Naive thymus-derived CD4-positive, alpha-beta T cell (primary cell): ENCODE data around the gene MPDZ. TPM values are rescaled to one million over a fixed set of nuclear protein-coding genes. Genes with fewer than 3 reads are reported as not detected.

Source experiments
- ATAC-seq: fragments of 150-1000 bp; cut with Tn5 transposase; 2 replicates; pipeline ENCODE4 v1.10.0; 2021; ENCODE audit warnings: mild to moderate bottlenecking, moderate library complexity
- CTCF ChIA-PET: fragments of 350-600 bp; sonication (Branson Sonifier 250); formaldehyde crosslinking; loops from one replicate; lab custom pipeline; 2021; ENCODE audit warnings: antibody characterized with exemption; lab: Charles Lee
- POLR2A ChIA-PET: fragments of 350-600 bp; sonication (Branson Sonifier 250); formaldehyde crosslinking; loops from one replicate; lab custom pipeline; 2021; ENCODE audit warnings: antibody characterized with exemption, inconsistent platforms; lab: Charles Lee
- DNase-seq, 9 donors: peaks; one replicate each; pipeline versions ENCODE4 v3.0.0 to v3.0.0-alpha.2; 2020 to 2022; ENCODE audit warnings: mixed read lengths in 1 of 9
- H3K27ac ChIP-seq: one replicate; pipeline ENCODE4 v1.7.0; 2013; ENCODE audit warnings: mild to moderate bottlenecking, low read depth, low read length, moderate library complexity
- H3K27me3 ChIP-seq, 2 donors: one replicate each; pipeline ENCODE4 v1.7.0; 2013; ENCODE audit warnings: low read length in 2 of 2, mild to moderate bottlenecking in 2 of 2, moderate library complexity in 2 of 2; ENCODE audit not compliant: control insufficient read depth in 2 of 2, insufficient read depth in 2 of 2
- H3K36me3 ChIP-seq, 3 experiments: 1 replicate in 2 of 3; 2 replicates in 1 of 3; pipeline ENCODE4 v1.7.0; 2013; ENCODE audit warnings: low read length in 3 of 3, mild to moderate bottlenecking in 3 of 3, moderate library complexity in 1 of 3; ENCODE audit not compliant: insufficient read depth in 3 of 3, control insufficient read depth in 2 of 3
- H3K4me1 ChIP-seq, 2 donors: one replicate each; pipeline ENCODE4 v1.7.0; 2013; ENCODE audit warnings: low read length in 2 of 2, mild to moderate bottlenecking in 2 of 2, moderate library complexity in 1 of 2; ENCODE audit not compliant: control insufficient read depth in 2 of 2, insufficient read depth in 2 of 2
- H3K4me3 ChIP-seq: 2 replicates; pipeline ENCODE4 v1.7.0; 2013; ENCODE audit warnings: mild to moderate bottlenecking, low read length
- H3K9me3 ChIP-seq, 3 experiments: 1 replicate in 2 of 3; 2 replicates in 1 of 3; pipeline ENCODE4 v1.7.0; 2013; ENCODE audit warnings: low read length in 3 of 3; ENCODE audit not compliant: control insufficient read depth in 2 of 3
- H3K27ac Mint-ChIP-seq, 9 donors: one replicate each; pipeline ENCODE4 v1.8.0; 2020 to 2022; ENCODE audit warnings: mixed read lengths in 9 of 9, mild to moderate bottlenecking in 8 of 9, moderate library complexity in 5 of 9, inconsistent platforms in 2 of 9
- H3K27me3 Mint-ChIP-seq, 5 donors: one replicate each; pipeline ENCODE4 v1.8.0; 2021 to 2022; ENCODE audit warnings: mixed read lengths in 5 of 5, mild to moderate bottlenecking in 1 of 5
- H3K36me3 Mint-ChIP-seq, 5 donors: one replicate each; pipeline ENCODE4 v1.8.0; 2020 to 2022; ENCODE audit warnings: mixed read lengths in 5 of 5, mild to moderate bottlenecking in 3 of 5, inconsistent platforms in 1 of 5
- H3K4me1 Mint-ChIP-seq, 7 donors: one replicate each; pipeline ENCODE4 v1.8.0; 2020 to 2022; ENCODE audit warnings: mixed read lengths in 7 of 7, mild to moderate bottlenecking in 3 of 7, inconsistent platforms in 1 of 7
- H3K4me3 Mint-ChIP-seq, 10 donors: one replicate each; pipeline ENCODE4 v1.8.0; 2020 to 2022; ENCODE audit warnings: mild to moderate bottlenecking in 10 of 10, mixed read lengths in 10 of 10, moderate library complexity in 6 of 10, inconsistent platforms in 2 of 10
- H3K9me3 Mint-ChIP-seq, 11 donors: one replicate each; pipeline ENCODE4 v1.8.0; 2020 to 2022; ENCODE audit warnings: mixed read lengths in 11 of 11, mild to moderate bottlenecking in 4 of 11, inconsistent platforms in 1 of 11, moderate library complexity in 1 of 11
- intact Hi-C, 2 donors: fragments of 100-400 bp; cut with micrococcal nuclease; formaldehyde crosslinking; loops; one replicate each; pipeline ENCODE4 v1.15.1; 2023
- polyA plus RNA-seq, 2 donors: library from polyadenylated mRNA; unstranded; fragments of 300-500 nt; fragmentation: Illumina TruSeq; gene quantifications; one replicate each; pipeline ENCODE4 v1.2.3, GENCODE V29; 2021
- total RNA-seq, 6 experiments: library from RNA in 5 of 6; stranded (reverse) in 5 of 6; gene quantifications; 1 replicate in 5 of 6; 2 replicates in 1 of 6; pipeline ENCODE4 v1.2.3 and lab custom pipeline; 2021 to 2026

The MPDZ gene
- total and polyA plus RNA-seq, 7 experiments from 2014 or later = 0.07 TPM; not detected in 6

GRCh38 chr9:13070612-13071595, 208.6 kb downstream of the MPDZ start:
- no peaks in the 10 kb centered on the region for H3K4me1 Mint-ChIP-seq
- intact Hi-C loops = no loop called here
- H3K9me3 Mint-ChIP-seq = peaks cover 0 to 45% (median 11%) of the 10 kb centered on the region in 11 donors
- H3K4me3 Mint-ChIP-seq = no peak overlapping the region
- Histone ChIP-seq H3K9me3 (peaks cover 0 to 3% (median 0%) of the 10 kb centered on the region in 3 experiments), H3K4me1 (no peaks in the 10 kb centered on the region), H3K36me3 (no peaks in the 10 kb centered on the region), H3K4me3 (no peak overlapping the region), H3K27ac (no peak overlapping the region), H3K27me3 (no peaks in the 10 kb centered on the region)
- no peak for ATAC-seq
- no peaks in the 10 kb centered on the region for H3K27me3 Mint-ChIP-seq
- ChIA-PET POLR2A (no interaction called here), CTCF (no interaction called here)
- no peak for DNase-seq
- H3K36me3 Mint-ChIP-seq = peaks cover 0 to 4% (median 0%) of the 10 kb centered on the region in 5 donors
- H3K27ac Mint-ChIP-seq = no peak overlapping the region

GRCh38 chr9:13069498-13069897, 210.0 kb downstream of the MPDZ start:
- Histone ChIP-seq H3K27ac (no peak overlapping the region), H3K4me1 (no peaks in the 10 kb centered on the region), H3K36me3 (no peaks in the 10 kb centered on the region), H3K4me3 (no peak overlapping the region), H3K27me3 (no peaks in the 10 kb centered on the region), H3K9me3 (peaks cover 0 to 2% (median 0%) of the 10 kb centered on the region in 3 experiments)
- H3K4me3 Mint-ChIP-seq = no peak overlapping the region
- ChIA-PET CTCF (no interaction called here), POLR2A (no interaction called here)
- DNase-seq (no peak), ATAC-seq (no peak)
- H3K27me3 Mint-ChIP-seq = no peaks in the 10 kb centered on the region
- intact Hi-C loops = no loop called here
- H3K27ac Mint-ChIP-seq = no peak overlapping the region
- H3K4me1 Mint-ChIP-seq = no peaks in the 10 kb centered on the region
- peaks cover 0 to 39% (median 9%) of the 10 kb centered on the region in 11 donors for H3K9me3 Mint-ChIP-seq
- peaks cover 0 to 4% (median 0%) of the 10 kb centered on the region in 5 donors for H3K36me3 Mint-ChIP-seq

GRCh38 chr9:13064676-13065075, 214.8 kb downstream of the MPDZ start:
- no peak overlapping the region for H3K27ac Mint-ChIP-seq
- H3K4me3 Mint-ChIP-seq = no peak overlapping the region
- peaks cover 0 to 8% (median 0%) of the 10 kb centered on the region in 5 donors for H3K36me3 Mint-ChIP-seq
- peaks cover 0 to 28% (median 7%) of the 10 kb centered on the region in 11 donors for H3K9me3 Mint-ChIP-seq
- Histone ChIP-seq H3K4me3 (no peak overlapping the region), H3K36me3 (no peaks in the 10 kb centered on the region), H3K27me3 (no peaks in the 10 kb centered on the region), H3K9me3 (no peaks in the 10 kb centered on the region), H3K27ac (no peak overlapping the region), H3K4me1 (no peaks in the 10 kb centered on the region)
- no peaks in the 10 kb centered on the region for H3K4me1 Mint-ChIP-seq
- ChIA-PET POLR2A (no interaction called here), CTCF (no interaction called here)
- no peaks in the 10 kb centered on the region for H3K27me3 Mint-ChIP-seq
- no peak for DNase-seq
- no peak for ATAC-seq
- intact Hi-C loops = no loop called here

GRCh38 chr9:13063880-13064459, 215.5 kb downstream of the MPDZ start:
- peaks cover 0 to 8% (median 0%) of the 10 kb centered on the region in 5 donors for H3K36me3 Mint-ChIP-seq
- Histone ChIP-seq H3K36me3 (no peaks in the 10 kb centered on the region), H3K4me3 (no peak overlapping the region), H3K27ac (no peak overlapping the region), H3K4me1 (no peaks in the 10 kb centered on the region), H3K9me3 (no peaks in the 10 kb centered on the region), H3K27me3 (no peaks in the 10 kb centered on the region)
- intact Hi-C loops = no loop called here
- ATAC-seq (peak; percentile 22), DNase-seq (no peak)
- POLR2A ChIA-PET = no interaction called here
- peaks cover 0 to 24% (median 7%) of the 10 kb centered on the region in 11 donors for H3K9me3 Mint-ChIP-seq
- H3K4me1 Mint-ChIP-seq = no peaks in the 10 kb centered on the region
- no peak overlapping the region for H3K27ac Mint-ChIP-seq
- CTCF ChIA-PET = no interaction called here
- no peak overlapping the region for H3K4me3 Mint-ChIP-seq
- no peaks in the 10 kb centered on the region for H3K27me3 Mint-ChIP-seq

GRCh38 chr9:13061390-13061789, 218.1 kb downstream of the MPDZ start:
- H3K4me1 ChIP-seq = no peaks in the 10 kb centered on the region
- H3K4me3 ChIP-seq = no peak overlapping the region
- Mint-ChIP-seq H3K4me1 (no peaks in the 10 kb centered on the region), H3K36me3 (peaks cover 0 to 5% (median 0%) of the 10 kb centered on the region in 5 donors), H3K4me3 (no peak overlapping the region), H3K9me3 (peaks cover 0 to 19% (median 8%) of the 10 kb centered on the region in 11 donors), H3K27ac (no peak overlapping the region), H3K27me3 (no peaks in the 10 kb centered on the region)
- ATAC-seq = no peak
- no peak overlapping the region for H3K27ac ChIP-seq
- POLR2A ChIA-PET = no interaction called here
- intact Hi-C loops = no loop called here
- CTCF ChIA-PET = no interaction called here
- DNase-seq = no peak
- no peaks in the 10 kb centered on the region for H3K36me3 ChIP-seq
- no peaks in the 10 kb centered on the region for H3K27me3 ChIP-seq
- no peaks in the 10 kb centered on the region for H3K9me3 ChIP-seq
